ENCODE results near the gene ZNF689.
"Not testable (repeated sequence)": the region's sequence is repeated elsewhere in the genome, so short reads cannot be mapped to it uniquely, and the experiment has no call there.

The ZNF689 gene

DNA sequence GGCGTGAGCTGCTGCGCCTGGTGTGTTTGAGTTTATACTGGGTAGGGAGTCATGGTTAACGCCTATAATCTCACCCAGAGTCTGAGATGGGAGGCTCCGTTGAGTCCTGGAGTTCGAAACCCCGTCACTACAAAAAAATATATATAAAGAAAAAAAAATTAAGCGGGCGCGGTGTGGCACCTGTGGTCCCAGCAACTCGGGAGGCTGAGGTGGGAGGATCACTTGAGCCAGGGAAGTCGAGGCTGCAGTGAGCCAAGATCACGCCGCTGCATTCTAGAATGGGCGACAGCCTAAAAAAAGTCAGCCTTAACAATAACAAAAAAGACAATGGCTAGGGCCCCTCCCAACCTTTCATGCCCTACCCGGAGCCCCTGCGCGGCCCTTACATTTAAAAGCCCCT, 23.3 kb upstream of the ZNF689 start:
- no peak for DNase-seq

DNA sequence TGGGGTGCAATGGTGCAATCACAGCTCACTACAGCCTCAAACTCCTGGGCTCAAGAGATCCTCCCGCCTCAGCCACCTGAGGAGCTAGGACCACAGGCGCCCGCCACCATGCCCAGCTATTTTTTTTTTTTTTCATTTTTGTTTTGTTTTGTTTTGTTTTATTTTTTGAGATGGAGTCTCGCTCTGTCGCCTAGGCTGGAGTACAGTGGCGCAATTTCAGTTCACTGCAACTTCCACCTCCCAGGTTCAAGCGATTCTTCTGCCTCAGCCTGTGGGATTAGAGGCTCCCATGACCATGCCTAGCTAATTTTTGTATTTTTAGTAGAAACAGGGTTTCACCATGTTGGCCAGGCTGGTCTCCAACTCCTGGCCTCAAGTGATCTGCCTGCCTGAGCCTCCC, 22.3 kb upstream of the ZNF689 start:
- not testable (repeated sequence) for DNase-seq

DNA sequence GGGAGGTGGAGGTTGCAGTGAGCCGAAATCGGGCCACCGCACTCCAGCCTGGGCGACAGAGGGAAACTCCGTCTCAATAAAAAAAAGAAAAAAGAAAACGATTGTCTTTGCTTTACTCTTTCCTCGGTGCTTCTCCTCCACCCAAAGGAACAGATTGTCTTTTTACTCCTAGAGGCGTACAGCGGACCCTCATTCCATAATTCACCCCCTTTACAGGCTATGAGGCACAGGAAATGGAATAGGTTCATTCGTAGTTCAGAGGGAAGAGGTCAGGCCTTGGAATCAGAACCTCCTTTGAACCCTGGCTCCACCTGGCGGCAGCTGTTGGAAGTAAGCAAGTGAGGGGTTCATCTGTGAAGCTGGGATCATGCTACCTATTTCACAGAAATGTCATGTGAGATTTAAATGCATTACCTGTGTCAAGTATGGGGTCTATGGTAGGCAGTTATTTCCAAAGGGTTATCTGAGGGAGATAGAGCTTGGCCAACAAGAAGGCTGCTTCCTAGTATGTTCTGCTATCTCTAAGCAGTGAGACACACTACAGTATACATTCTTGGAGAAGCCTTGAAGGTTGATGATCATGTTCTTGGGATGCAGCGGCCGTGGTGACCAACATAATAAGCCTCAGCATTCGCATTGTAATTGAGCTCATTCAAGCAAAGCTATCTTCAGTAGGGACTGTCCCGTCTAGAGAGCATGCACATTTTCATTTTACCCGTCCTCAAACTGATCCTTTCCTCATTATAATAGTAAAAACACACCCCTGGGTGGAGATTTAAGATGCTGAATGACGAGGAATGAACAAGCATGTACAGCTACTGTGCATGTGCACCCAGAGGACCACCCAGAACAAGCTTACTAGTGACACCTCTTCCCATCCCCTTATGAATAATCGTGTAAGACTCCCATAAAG, 18.7 kb upstream of the ZNF689 start:
- peak; percentile 92 to 98 for DNase-seq

DNA sequence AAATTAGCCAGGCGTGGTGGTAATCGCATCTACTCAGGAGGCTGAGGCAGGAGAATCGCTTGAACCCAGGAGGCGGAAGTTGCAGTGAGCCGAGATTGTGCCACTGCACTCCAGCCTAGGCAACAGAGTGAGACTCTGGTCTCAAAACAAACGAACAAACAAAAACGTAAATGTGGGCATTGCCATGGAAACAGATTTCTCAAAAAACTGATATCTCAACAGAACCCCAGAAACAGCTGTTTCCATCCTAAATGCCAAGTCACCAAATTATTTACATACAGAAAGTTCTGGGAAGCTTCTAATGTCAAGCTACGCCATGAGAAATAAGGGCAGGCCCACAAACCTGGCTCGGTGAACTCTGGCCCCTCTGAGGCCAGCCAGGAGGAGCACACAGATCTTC, 16.0 kb upstream of the ZNF689 start:
- no peak for DNase-seq

DNA sequence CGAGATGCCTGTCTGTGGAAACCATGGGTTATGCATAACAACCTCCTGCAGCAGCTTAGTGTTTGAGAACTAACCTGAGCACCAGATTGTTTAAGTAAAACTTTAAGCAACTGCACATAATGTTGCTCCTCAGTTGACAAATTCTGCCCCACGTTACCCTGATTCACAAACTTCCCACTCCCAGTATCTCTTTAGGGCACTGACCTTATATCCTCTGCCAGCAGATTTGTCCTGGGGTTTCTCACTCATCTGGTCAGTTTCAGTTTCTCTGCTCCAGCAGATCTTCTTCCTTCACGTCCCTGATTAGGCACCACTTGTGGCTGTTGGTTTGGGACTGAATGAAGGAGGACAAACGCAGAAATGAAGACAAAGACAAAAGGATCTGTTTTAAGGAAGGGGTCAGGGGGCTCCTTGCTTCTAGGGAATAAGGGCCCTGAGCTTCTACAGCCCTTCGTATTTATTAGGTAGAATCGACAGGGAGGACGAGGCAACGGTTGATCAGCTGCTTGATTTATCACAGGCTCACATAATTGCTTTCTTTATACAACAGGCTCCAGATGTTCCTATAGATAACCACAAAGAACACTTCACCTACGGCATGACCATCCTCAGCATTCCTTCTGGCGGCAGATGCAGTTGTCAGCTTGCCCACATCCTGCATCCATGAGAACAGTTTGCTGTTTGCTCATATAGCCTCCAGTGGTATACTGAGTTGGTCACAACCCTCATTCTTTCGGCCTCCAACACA, 13.5 kb upstream of the ZNF689 start:
- DNase-seq, result no peak

DNA sequence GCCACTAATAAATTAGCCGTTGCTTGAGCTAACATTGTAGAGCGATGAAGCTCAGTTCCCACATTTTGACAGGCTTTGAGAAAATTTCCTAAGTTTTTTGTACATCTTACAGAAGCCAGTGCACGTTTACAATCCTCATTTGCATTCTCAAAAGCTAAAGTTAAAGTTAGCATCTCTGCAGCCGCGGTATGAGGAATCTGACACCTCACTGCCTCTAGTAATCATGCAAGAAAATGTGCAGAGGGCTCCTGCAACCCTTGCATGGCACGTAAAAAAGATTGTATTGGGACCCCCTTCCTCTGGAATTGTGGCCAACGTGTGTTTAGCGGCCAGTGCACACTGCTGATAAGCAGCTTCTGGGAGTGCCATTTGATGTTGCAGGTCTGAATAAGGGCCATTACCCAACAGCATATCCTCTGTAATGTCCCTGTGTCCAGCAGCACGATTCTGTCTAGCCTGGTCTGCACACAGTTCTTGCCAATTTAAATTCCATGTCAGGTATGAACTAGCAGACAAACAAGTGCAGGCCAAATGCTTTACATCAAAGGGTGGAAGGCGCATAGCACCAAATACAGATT, 12.4 kb upstream of the ZNF689 start:
- no peak for DNase-seq

DNA sequence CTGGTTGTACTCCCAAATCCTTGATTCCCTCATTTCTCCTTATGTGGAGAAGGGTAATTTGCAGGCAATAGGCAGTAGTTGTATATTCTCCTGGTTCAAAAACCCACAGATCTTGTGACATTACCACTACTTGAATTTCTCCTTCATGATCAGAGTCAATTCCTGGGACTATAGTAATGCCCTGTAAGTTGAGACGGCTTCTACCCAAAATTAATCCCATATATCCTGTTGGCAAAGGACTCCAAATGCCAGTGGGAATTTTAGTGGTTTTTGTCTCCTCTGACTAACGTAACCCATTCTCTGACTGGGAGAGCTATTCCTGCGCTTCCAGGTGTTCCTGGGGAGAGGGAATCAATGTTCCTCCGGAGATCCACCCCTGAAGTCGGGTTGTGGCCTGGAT, 11.6 kb upstream of the ZNF689 start:
- DNase-seq, result no peak

DNA sequence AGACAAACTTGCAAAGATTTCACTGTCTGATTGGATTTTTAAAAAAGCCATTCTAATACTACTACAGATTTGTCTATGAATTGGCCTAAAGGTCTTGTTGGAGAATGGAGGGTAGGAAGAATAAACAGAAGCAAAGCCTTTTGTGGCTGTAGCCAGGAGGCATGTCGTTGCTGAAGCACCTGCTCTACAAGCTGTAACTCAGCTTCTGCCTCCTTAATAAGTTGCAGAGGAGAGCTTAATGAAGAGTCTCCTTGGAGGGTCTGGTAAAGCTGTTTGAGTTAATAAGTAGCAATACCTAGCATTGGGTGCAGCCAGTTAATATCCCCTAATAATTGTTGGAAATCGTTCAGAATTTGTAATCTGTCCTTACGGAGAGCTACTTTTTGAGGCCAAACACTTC, 10.0 kb upstream of the ZNF689 start:
- DNase-seq, result no peak

DNA sequence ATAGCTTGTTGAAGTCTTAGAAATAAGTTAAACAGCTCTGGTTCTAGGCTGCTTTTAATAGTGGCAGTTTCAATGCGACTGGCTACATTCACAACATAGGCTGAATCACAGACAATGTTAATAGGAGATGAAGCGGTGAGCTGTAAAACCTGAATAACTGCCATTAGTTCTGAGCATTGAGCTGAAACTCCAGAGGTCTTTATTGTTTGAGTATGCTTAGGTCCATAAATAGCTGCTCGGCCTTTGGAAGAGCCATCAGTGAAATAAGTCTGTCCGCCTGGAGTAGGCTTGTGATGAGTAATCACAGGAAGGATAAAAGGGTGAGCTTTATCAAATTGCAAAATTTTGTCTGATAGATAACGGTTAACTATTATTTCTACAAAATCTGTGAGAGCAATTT, 9.4 kb upstream of the ZNF689 start:
- DNase-seq, result no peak

DNA sequence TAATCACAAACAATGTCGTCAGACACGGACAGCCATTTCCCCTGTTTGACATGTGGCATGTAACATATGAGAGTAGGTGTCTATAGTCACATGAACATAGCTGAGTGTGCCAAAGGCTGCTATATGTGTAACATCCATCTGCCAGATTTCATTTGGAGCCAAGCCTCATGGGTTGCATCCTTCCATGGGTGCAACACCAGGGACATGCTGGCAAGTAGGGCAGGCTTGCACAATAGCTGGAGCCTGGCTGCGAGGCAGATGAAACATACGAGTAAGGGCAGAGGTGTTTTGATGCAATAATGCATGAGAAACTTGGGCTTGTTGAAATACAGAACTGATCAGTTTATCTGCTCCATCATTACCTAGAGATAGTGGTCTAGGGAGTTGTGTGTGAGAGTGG, 9.0 kb upstream of the ZNF689 start:
- DNase-seq, result no peak

DNA sequence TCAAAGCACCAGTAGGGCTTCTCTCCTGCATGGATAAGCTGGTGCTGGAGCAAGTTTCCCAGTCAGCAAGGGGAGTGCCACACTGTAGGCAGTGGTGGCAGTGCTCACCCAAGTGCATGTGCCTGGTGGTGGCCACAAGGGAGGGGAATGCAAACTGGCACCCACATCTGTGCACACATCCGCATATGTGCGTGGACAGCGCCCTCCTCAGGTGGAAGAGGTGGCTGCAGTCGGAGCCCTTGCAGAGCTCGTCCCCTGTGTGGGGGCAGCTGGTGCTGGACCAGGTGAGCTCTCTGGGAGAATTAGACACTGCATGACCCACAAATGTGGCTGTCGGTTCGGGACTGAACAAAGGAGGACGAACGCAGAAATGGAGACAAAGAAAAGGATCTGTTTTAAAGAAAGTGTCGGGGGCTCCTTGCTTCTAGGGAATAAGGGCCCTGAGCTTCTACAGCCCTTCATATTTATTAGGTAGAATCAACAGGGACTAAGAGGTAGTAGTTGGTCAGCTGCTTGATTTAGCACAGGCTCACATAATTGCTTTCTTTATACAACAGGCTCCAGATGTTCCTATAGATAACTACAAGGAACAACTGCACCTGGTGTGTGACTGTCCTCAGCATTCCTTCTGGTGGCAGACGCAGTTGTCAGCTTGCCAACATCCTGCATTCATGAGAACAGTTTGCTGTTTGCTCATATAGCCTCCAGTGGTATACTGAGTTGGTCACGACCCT, 5.3 kb upstream of the ZNF689 start:
- peak; percentile 82 to 83 for DNase-seq

DNA sequence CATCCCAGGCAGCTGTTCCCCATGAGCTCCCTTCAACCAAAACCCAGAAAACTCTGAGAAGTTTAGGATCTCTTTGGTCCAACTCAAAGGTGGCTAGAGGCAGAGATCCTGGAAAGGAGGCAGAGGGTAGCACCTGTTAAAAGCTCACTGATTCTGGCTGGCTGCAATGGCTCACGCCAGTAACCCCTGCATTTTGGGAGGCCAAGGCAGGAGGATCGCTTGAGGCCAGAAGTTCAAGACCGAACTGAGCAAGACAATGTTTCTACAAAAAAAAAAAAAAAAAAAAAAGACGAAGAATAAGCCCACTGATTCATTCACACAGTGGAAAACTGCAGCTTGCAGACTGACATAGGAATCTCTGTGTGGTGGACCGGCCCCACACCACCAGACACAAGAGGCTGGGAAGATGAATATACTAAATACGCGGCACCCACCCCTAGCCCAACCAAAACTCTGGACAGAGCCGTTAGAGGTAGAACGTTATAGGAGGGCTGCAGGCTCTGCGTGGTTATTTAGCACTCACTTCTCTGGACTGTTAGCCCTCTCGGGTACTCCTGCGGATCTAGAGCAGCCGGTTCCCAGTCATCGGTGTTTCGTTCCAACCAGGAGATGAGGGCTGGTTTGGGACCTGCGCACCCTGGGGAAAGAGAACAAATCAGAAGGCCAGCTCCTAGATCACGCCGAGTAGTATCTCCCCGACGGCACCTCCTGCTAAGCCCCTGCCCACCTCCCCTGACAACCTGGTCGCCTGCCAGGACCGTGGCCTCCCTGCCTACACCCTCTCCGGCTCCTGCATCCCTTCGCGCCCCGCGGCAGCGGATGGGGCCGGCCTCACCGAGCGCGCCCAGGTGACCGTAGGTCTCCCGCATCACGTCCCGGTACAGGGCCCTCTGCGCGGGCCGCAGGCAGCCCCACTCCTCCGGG, 925 bp downstream of the ZNF689 start:
- peak; percentile 35 to 41 for DNase-seq

DNA sequence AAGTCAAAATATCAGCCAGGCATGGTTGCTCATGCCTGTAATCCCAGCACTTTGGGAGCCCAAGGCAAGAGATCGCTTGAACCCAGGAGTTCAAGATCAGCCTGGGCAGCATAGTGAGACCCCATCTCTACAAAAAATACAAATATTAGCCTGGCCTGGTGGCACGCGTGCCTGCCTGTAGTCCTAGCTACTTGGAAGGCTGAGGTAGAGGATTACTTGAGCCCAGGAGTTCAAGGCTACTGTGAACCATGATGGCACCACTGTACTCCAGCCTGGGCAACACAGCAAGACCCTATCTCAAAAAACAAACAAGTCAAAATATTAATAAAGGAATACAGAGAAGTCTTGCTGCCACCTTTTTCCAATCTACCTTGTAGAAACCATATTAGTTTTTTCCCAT, 4.2 kb downstream of the ZNF689 start:
- no peak for DNase-seq

DNA sequence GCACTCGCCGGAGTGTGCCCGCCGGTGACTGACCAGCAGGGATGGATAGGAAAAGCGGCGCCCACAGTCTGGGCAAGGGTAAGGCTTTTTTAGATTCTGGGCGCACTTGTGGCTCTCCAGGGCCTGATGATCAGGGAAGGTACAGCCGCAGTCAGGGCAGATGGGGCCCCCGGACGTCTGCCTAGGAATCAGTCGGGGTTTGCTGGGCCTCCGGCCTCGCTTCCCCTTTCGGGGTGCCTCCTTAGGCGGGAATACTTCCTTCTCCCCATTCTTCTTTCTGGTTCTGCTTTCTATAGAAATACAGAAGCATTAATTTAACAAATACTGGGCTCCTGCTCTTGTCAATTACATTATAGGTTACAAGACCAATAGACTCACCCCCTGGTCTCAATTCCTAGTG, 5.0 kb downstream of the ZNF689 start:
- DNase-seq, result no peak

DNA sequence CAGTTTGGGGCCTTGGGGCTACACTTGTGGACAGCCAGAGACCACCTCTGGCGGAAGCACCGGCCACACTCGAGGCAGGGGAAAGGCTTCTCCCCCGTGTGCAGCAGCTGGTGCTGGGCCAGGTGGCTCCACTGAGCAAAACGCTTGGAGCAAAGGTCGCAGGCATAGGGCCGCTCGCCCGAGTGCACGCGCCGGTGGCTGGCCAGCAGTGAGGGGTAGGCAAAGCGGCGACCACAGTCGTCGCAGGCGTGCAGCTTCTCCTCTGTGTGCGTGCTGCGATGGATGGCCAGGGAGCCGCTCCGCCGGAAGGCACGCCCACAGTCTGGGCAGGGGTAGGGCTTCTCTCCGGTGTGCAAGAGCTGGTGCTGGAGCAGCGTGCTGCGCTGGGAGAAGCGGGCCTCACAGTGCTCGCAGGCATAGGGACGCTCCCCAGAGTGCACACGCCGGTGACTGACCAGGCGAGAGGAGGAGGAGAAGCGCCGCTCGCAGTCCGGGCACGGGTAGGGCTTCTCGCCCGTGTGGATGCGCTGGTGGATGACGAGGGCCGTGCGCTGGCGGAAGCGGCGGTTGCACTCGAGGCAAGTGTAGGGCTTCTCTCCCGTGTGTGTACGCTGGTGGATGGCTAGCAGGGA, 5.8 kb downstream of the ZNF689 start:
- DNase-seq, result no peak

DNA sequence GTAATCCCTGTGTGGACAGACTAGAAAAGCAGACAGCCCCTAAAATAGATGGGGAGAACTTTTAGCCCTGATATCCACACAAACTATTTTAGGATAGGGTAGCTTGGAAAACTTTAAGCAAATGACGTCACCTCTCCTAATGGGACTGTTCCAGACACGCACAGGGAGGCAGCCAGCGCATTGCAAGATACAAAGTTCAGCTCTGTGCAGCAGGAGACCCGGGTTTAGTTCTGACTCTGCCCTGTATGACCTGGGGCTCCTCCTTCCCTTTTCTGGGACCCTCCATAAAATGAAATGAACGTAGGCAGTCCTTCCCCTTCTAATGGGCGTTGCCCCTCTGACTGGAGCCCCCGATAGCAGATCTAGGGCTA, 6.3 kb downstream of the ZNF689 start:
- no peak for DNase-seq

DNA sequence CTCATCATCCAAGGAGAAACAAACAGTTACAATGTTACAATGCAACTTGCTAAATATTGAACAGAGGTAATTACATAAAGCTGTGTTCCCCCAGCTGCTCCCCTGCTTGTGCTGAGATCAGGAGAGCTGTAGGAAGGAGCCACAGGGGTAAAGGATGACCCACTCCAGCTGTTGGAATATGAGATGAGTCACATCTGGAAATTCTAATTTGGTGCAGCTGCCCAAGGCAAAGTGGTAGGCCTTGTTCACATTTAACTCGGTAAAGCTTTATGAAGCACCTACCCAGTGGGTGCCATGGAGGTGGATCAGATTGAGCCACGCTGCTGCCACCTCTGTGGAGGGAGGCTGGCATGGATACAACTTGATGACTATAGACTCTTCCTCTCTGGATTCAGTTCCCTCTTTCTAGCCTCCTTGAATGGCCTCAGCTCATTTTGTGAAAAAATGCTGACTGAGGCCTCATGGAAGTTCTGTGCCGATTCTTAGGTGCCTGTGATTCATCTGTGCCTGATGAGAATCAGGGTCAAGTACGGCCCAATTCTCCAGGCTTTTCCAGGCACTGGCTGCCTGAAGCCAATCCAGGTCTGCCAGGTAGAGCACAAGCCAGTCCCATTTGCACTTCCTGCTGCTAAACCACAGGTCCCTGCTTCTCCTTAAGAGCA, 7.4 kb downstream of the ZNF689 start:
- DNase-seq, result no peak

DNA sequence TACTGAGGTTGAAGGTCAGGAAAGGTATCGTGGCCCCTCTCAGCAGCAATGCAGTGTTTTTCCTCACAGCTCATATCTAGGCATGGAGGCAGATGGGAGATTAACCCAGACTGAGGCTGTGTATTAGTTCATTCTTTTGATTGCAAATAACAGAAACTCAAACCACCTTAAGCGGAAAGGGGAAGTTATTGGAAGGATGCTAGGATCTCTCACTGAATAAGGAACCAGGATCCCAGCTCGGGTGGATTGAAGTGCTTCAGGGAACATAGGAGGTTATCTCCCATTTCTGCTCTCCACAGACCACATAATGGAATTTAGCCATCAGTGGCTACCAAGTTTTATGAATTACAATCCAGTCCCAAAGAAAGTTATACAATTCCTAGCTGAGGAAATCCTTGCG, 8.2 kb downstream of the ZNF689 start:
- no peak for DNase-seq

DNA sequence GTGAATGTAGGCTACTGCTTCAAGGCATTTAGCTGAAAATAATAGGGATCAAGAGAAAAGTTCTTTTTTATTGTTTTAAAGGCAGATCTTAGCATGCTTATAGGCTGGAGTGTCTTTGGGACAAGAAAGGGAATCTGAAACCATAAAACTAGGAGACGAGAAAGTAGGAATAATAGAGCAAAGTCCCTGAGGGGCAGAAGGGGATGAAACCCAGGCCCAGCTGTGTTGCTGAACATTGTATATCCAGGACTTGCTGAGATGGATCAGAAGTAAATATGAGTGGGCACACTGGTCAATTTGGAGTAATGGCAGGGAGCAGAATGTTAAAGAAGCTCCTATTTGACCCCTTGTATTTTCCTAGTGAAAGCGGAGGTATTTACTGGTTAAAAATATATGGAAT, 9.3 kb downstream of the ZNF689 start:
- DNase-seq, result no peak

DNA sequence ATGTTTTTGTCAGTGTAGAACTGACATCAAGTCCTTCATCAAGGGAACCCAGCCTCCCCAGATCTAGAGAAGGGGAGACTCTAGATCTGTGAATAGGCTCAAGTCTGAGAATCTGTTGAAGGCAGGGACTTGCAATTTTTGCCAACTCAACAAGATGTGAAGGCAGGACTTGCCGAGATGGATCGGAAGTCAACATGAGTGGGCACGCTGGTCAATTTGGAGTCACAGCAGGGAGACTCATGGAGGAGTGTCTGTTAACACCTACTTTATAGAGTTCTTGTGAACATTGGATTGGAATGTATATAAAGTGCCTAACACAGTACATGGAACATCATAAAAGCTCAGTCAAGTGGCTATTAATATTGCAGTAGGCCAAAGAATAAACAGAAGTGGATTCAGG, 10.0 kb downstream of the ZNF689 start:
- DNase-seq, result no peak

DNA sequence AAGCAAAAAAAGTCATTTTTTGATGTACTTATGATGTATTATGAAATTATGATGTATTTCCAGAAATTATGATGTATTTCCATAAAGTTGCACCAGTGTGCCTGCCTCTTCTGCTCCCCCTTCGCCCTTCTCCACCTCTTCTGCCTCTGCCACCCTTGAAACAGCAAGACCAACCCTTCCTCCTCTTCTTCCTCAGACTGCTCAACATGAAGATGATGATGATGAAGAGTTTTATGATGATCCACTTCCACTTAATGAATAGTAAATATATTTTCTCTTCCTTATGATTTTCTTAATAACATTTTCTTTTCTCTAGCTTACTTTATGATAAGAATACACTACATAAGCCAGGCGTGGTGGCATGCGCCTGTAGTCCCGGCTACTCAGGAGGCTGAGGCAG, 17.3 kb downstream of the ZNF689 start:
- DNase-seq, result no peak
